ENCODE measurements around the gene CYTH3. TPM values are rescaled to one million over a fixed set of nuclear protein-coding genes. Genes with fewer than 3 reads are reported as not detected.
A peak's percentile ranks its signal among the peaks of the same experiment; 100 is the strongest.

The CYTH3 gene
- 27.5 TPM for total RNA-seq
- long read RNA-seq, full-length matches to known transcripts = 79 of 111 reads
- long read RNA-seq, partial matches to known transcripts = 14 of 111 reads
- long read RNA-seq, other reads (novel, unspliced or antisense) = 18 of 111 reads

- DNase-seq = peak; percentile 91
- intact Hi-C loops (cut with DNase I) = no loop called here
- no peaks in the 10 kb centered on the region for H3K27me3 ChIP-seq
- H3K36me3 ChIP-seq = no peaks in the 10 kb centered on the region
- H3K27ac ChIP-seq = peak within 1 kb of the TSS; percentile 72
- ATAC-seq = peak; percentile 98
- H3K4me3 ChIP-seq = peak within 1 kb of the TSS; percentile 84
- peaks cover 22% of the 10 kb centered on the region for H3K4me1 ChIP-seq
- TF ChIP-seq CTCF (IDR thresholded peaks at IDR 0.05) = no peak
- no peaks in the 10 kb centered on the region for H3K9me3 ChIP-seq
Measured at GRCh38 chr7:6272481-6273323, at the start of gene CYTH3. Gene CYTH3, minus strand, starts transcription at chr7:6272624. Its CDS starts 117 bp downstream, at chr7:6272507.

- intact Hi-C loops (cut with DNase I) = no loop called here
Measured at GRCh38 chr7:6320791-6321190, 48.4 kb upstream of the CYTH3 start.

GRCh38 chr7:6317797-6318438 is 45.5 kb upstream of the CYTH3 start:
- ATAC-seq = peak; percentile 69
- no peak overlapping the region for H3K27ac ChIP-seq
- H3K9me3 ChIP-seq = no peaks in the 10 kb centered on the region
- peaks cover 9% of the 10 kb centered on the region for H3K4me1 ChIP-seq
- intact Hi-C loops (cut with DNase I) = no loop called here
- TF ChIP-seq CTCF (IDR thresholded peaks at IDR 0.05) = no peak
- no peak overlapping the region for H3K4me3 ChIP-seq
- H3K36me3 ChIP-seq = no peaks in the 10 kb centered on the region
- no peak for DNase-seq
- no peaks in the 10 kb centered on the region for H3K27me3 ChIP-seq

More at GRCh38 chr7:6320791-6321190, 48.4 kb upstream of the CYTH3 start:
- no peaks in the 10 kb centered on the region for H3K9me3 ChIP-seq
- DNase-seq (no peak), ATAC-seq (no peak)
- peaks cover 9% of the 10 kb centered on the region for H3K4me1 ChIP-seq
- no peak overlapping the region for H3K27ac ChIP-seq
- no peak for TF ChIP-seq CTCF (IDR thresholded peaks at IDR 0.05)
- no peaks in the 10 kb centered on the region for H3K36me3 ChIP-seq
- no peaks in the 10 kb centered on the region for H3K27me3 ChIP-seq
- no peak overlapping the region for H3K4me3 ChIP-seq

GRCh38 chr7:6316226-6316625 is 43.8 kb upstream of the CYTH3 start:
- Histone ChIP-seq H3K4me3 (no peak overlapping the region), H3K27ac (no peak overlapping the region), H3K9me3 (no peaks in the 10 kb centered on the region), H3K4me1 (peaks cover 9% of the 10 kb centered on the region), H3K36me3 (no peaks in the 10 kb centered on the region), H3K27me3 (no peaks in the 10 kb centered on the region)
- TF ChIP-seq CTCF (IDR thresholded peaks at IDR 0.05) = no peak
- ATAC-seq (no peak), DNase-seq (no peak)
- intact Hi-C loops (cut with DNase I) = no loop called here

- Histone ChIP-seq H3K27me3 (no peaks in the 10 kb centered on the region), H3K36me3 (no peaks in the 10 kb centered on the region), H3K27ac (no peak overlapping the region), H3K9me3 (no peaks in the 10 kb centered on the region), H3K4me1 (peaks cover 9% of the 10 kb centered on the region), H3K4me3 (no peak overlapping the region)
- DNase-seq (no peak), ATAC-seq (no peak)
- TF ChIP-seq CTCF (IDR thresholded peaks at IDR 0.05) = no peak
- intact Hi-C loops (cut with DNase I) = no loop called here
Measured at GRCh38 chr7:6315746-6316145, 43.3 kb upstream of the CYTH3 start.

Measured in upper lobe of right lung (tissue), 1 donor.